Activated CD8-positive, alpha-beta memory T cell treated with anti-CD3 and anti-CD28 coated beads for 24 hours (primary cell): ENCODE measurements around the gene GMCL2.

Experiments used
- DNase-seq: peaks from one replicate; pipeline ENCODE4 v3.0.0-alpha.2; 2020

GMCL2 gene

GRCh38 chr5:178177569-178177968, 9.6 kb downstream of the GMCL2 start:
- no peak for DNase-seq

GRCh38 chr5:178176791-178177190, 10.4 kb downstream of the GMCL2 start:
- DNase-seq, result no peak

GRCh38 chr5:178174456-178174855, 12.7 kb downstream of the GMCL2 start:
- DNase-seq, result no peak

- DNase-seq, result no peak
Measured at GRCh38 chr5:178170455-178170854, 16.7 kb downstream of the GMCL2 start.

- no peak for DNase-seq
Measured at GRCh38 chr5:178165581-178165980, 21.6 kb downstream of the GMCL2 start.

GRCh38 chr5:178163772-178164735, 23.1 kb downstream of the GMCL2 start:
- DNase-seq, result peak; percentile 100

GRCh38 chr5:178162481-178162880, 24.7 kb downstream of the GMCL2 start:
- DNase-seq, result no peak

GRCh38 chr5:178160176-178160575, 27.0 kb downstream of the GMCL2 start:
- DNase-seq, result no peak

GRCh38 chr5:178155065-178155464, 32.1 kb downstream of the GMCL2 start:
- DNase-seq, result no peak

- peak; percentile 99 for DNase-seq
Measured at GRCh38 chr5:178153530-178154340, 33.4 kb downstream of the GMCL2 start, which contains the start of gene NHP2. Gene NHP2, minus strand, starts transcription at chr5:178153885. Its CDS starts 68 bp downstream, at chr5:178153817.

- no peak for DNase-seq
Measured at GRCh38 chr5:178152491-178153444, 34.4 kb downstream of the GMCL2 start.

GRCh38 chr5:178150977-178151734, 36.0 kb downstream of the GMCL2 start:
- DNase-seq, result no peak

- no peak for DNase-seq
Measured at GRCh38 chr5:178149199-178149932, 37.8 kb downstream of the GMCL2 start.

GRCh38 chr5:178147406-178147805, 39.8 kb downstream of the GMCL2 start:
- DNase-seq, result no peak

- peak; percentile 87 for DNase-seq
Measured at GRCh38 chr5:178145965-178146820, 41.0 kb downstream of the GMCL2 start.

GRCh38 chr5:178143901-178144300, 43.3 kb downstream of the GMCL2 start:
- DNase-seq, result no peak

- DNase-seq, result no peak
Measured at GRCh38 chr5:178143246-178143645, 43.9 kb downstream of the GMCL2 start.

- DNase-seq, result no peak
Measured at GRCh38 chr5:178142642-178143041, 44.5 kb downstream of the GMCL2 start.

GRCh38 chr5:178141550-178141949, 45.6 kb downstream of the GMCL2 start:
- no peak for DNase-seq

- no peak for DNase-seq
Measured at GRCh38 chr5:178137991-178138390, 49.2 kb downstream of the GMCL2 start.
